ENCODE data around the gene IL17RA. TPM values are rescaled to one million over a fixed set of nuclear protein-coding genes. Genes with fewer than 3 reads are reported as not detected.
A peak's percentile ranks its signal among the peaks of the same experiment; 100 is the strongest.

The IL17RA gene
- total RNA-seq, 1 donor from 2014 or later, result 2.1 TPM

- DNase-seq (ENCODE audit: low read depth in 2 of 2), result no peak
Observed at GRCh38 chr22:17157714-17158113, 72.9 kb downstream of the IL17RA start.

GRCh38 chr22:17158176-17158567 is 73.4 kb downstream of the IL17RA start:
- no peak for DNase-seq (ENCODE audit: low read depth in 2 of 2)

- DNase-seq (ENCODE audit: low read depth in 2 of 2), result peak; percentile 52 to 91
Observed at GRCh38 chr22:17158568-17159503, 74.0 kb downstream of the IL17RA start, which contains the start of gene HDHD5. Gene HDHD5 (minus strand): TSS chr22:17159277. CDS start chr22:17159251, 26 bp downstream.

- DNase-seq (ENCODE audit: low read depth in 2 of 2), result peak in 1 of 2 donors; percentile 56
Observed at GRCh38 chr22:17159504-17159951, 74.7 kb downstream of the IL17RA start.

- DNase-seq (ENCODE audit: low read depth in 2 of 2), result no peak
Observed at GRCh38 chr22:17161991-17162390, 77.2 kb downstream of the IL17RA start.

- no peak for DNase-seq (ENCODE audit: low read depth in 2 of 2)
Observed at GRCh38 chr22:17162731-17163130, 77.9 kb downstream of the IL17RA start.

- DNase-seq (ENCODE audit: low read depth in 2 of 2), result no peak
Observed at GRCh38 chr22:17164392-17165024, 79.7 kb downstream of the IL17RA start.

Other genes with a start within 250 kb of the IL17RA start
- gene GAB4, start 76.8 kb upstream of the IL17RA start, total RNA-seq, result not detected in 2 replicates
- gene TMEM121B, start 36.4 kb downstream of the IL17RA start, total RNA-seq, result 0.13 and 0.25 TPM in 2 replicates
- 31.5 and 41.7 TPM in 2 replicates for gene HDHD5, start 74.3 kb downstream of the IL17RA start, total RNA-seq
- gene ADA2, start 134.4 kb downstream of the IL17RA start, total RNA-seq, result 5.1 and 7.2 TPM in 2 replicates